HCT116 (cell line): ENCODE results near the gene CCDC159. TPM values are rescaled to one million over a fixed set of nuclear protein-coding genes. Genes with fewer than 3 reads are reported as not detected.
A peak's percentile ranks its signal among the peaks of the same experiment; 100 is the strongest.
"Not testable (repeated sequence)": the region's sequence is repeated elsewhere in the genome, so short reads cannot be mapped to it uniquely, and the experiment has no call there.

Experiments
- ATAC-seq: fragments of 200-7000 bp; cut with Tn5 transposase; 2 replicates; pipeline ENCODE4 v1.9.1; 2020; ENCODE audit warnings: mild to moderate bottlenecking, moderate library complexity
- BruUV-seq: library from RNA; stranded (reverse); fragments of 400-500 nt; replicated peaks from 2 replicates; lab custom pipeline; 2021; lab: Mats Ljungman, UMichigan
- CTCF ChIA-PET: fragments of 300-600 bp; sonication (Branson Sonifier 250); formaldehyde crosslinking; loops from one replicate; lab custom pipeline; 2021; ENCODE audit warnings: antibody characterized with exemption; lab: Charles Lee
- POLR2A ChIA-PET: fragments of 300-600, 350-600 bp; sonication (Branson Sonifier 250); formaldehyde crosslinking; loops from one replicate; lab custom pipeline; 2021; ENCODE audit warnings: antibody characterized with exemption; lab: Charles Lee
- RAD21 ChIA-PET, 2 experiments: fragments of 300-600 bp; sonication (Branson Sonifier 250); formaldehyde crosslinking; loops; one replicate each; lab custom pipeline; 2023; ENCODE audit warnings: low total read pairs in 2 of 2; ENCODE audit not compliant: uncharacterized antibody in 2 of 2, unreplicated experiment in 2 of 2, low non-redundant PET in 1 of 2; lab: Charles Lee
- DNase-seq: peaks from one replicate; pipeline ENCODE4 v3.0.0-alpha.2; 2010; ENCODE audit warnings: low read depth, low spot score
- H2AFZ ChIP-seq: fragments of 200-600 bp; shearing (Covaris generic), sonication (generic); 2 replicates; pipeline ENCODE4 v1.6.1; 2017; ENCODE audit warnings: low read depth, mixed run types, mixed read lengths, antibody characterized with exemption, low read length; ENCODE audit not compliant: poor library complexity, severe bottlenecking
- H3K27ac ChIP-seq: 2 replicates; pipeline ENCODE4 v1.5.1; 2012; ENCODE audit warnings: low read depth, low read length
- H3K27me3 ChIP-seq: fragments of 200-600 bp; sonication (generic); 2 replicates; pipeline ENCODE4 v1.6.1; 2016; ENCODE audit warnings: mixed run types, low read length, mixed read lengths; ENCODE audit not compliant: insufficient read depth
- H3K36me3 ChIP-seq, 2 experiments: fragments of 200-500 bp in 1 of 2; fragments of 200-600 bp in 1 of 2; sonication (Bioruptor generic) in 1 of 2; sonication (generic) in 1 of 2; 2 replicates each; pipeline versions ENCODE4 v1.5.1 to v1.6.1; 2014 to 2016; ENCODE audit warnings: low read length in 2 of 2, inconsistent platforms in 1 of 2, mixed read lengths in 1 of 2, mixed run types in 1 of 2; ENCODE audit not compliant: insufficient read depth in 2 of 2, control insufficient read depth in 1 of 2
- H3K4me1 ChIP-seq, 2 experiments: fragments of 200-600 bp in 1 of 2; sonication (generic) in 1 of 2; 2 replicates each; pipeline versions ENCODE4 v1.5.1 to v1.6.1; 2012 to 2017; ENCODE audit warnings: low read length in 2 of 2, inconsistent platforms in 1 of 2, mild to moderate bottlenecking in 1 of 2, mixed read lengths in 1 of 2, mixed run types in 1 of 2, moderate library complexity in 1 of 2; ENCODE audit not compliant: insufficient read depth in 2 of 2, control insufficient read depth in 1 of 2
- H3K4me2 ChIP-seq: fragments of 200-600 bp; sonication (generic); 2 replicates; pipeline ENCODE4 v1.6.1; 2017; ENCODE audit warnings: mixed run types, low read length, mixed read lengths
- H3K4me3 ChIP-seq, 2 experiments: fragments of 200-600 bp in 1 of 2; sonication (generic) in 1 of 2; replicated peaks in 1 of 2; 2 replicates each; pipeline ENCODE4 v1.5.1; 2011 to 2016; ENCODE audit warnings: low read length in 2 of 2, control low read depth in 1 of 2, low read depth in 1 of 2, mild to moderate bottlenecking in 1 of 2, mixed read lengths in 1 of 2, mixed run types in 1 of 2
- H3K79me2 ChIP-seq: fragments of 200-600 bp; sonication (generic); 2 replicates; pipeline ENCODE4 v1.6.1; 2017; ENCODE audit warnings: mild to moderate bottlenecking, mixed run types, low read length, moderate library complexity, mixed read lengths; ENCODE audit not compliant: insufficient read depth
- H3K9ac ChIP-seq: fragments of 200-600 bp; sonication (generic); 2 replicates; pipeline ENCODE4 v1.6.1; 2016; ENCODE audit warnings: low read length, mixed read lengths
- H3K9me2 ChIP-seq: fragments of 200-600 bp; sonication (generic), shearing (Covaris generic); 2 replicates; pipeline ENCODE4 v1.6.1; 2017; ENCODE audit warnings: mixed run types, mild to moderate bottlenecking, moderate library complexity; ENCODE audit not compliant: insufficient read depth
- H3K9me3 ChIP-seq, 2 experiments: fragments of 200-500 bp in 1 of 2; fragments of 200-600 bp in 1 of 2; sonication (Bioruptor generic) in 1 of 2; sonication (generic) in 1 of 2; 2 replicates each; pipeline ENCODE4 v1.6.1; 2014 to 2017; ENCODE audit warnings: low read length in 2 of 2, mixed read lengths in 2 of 2, inconsistent platforms in 1 of 2, low read depth in 1 of 2, mild to moderate bottlenecking in 1 of 2, mixed run types in 1 of 2, moderate library complexity in 1 of 2; ENCODE audit not compliant: control insufficient read depth in 1 of 2, insufficient read depth in 1 of 2
- H4K20me1 ChIP-seq: fragments of 200-600 bp; sonication (generic), shearing (Covaris generic); 2 replicates; pipeline ENCODE4 v1.6.1; 2017; ENCODE audit warnings: mixed run types, mild to moderate bottlenecking, moderate library complexity; ENCODE audit not compliant: insufficient read depth
- EGR1 ChIP-seq: IDR thresholded peaks from 2 replicates; pipeline ENCODE4 v1.6.1; 2012; ENCODE audit warnings: low read depth
- EZH2 ChIP-seq: fragments of 200-600 bp; sonication (generic); IDR thresholded peaks from 2 replicates; pipeline ENCODE4 v1.6.1; 2017; ENCODE audit warnings: antibody characterized with exemption, mixed run types
- FOSL1 ChIP-seq: IDR thresholded peaks from 2 replicates; pipeline ENCODE4 v1.6.1; 2012; ENCODE audit warnings: low read depth
- JUND ChIP-seq: IDR thresholded peaks from 2 replicates; pipeline ENCODE4 v1.6.1; 2012
- MAX ChIP-seq: IDR thresholded peaks from 2 replicates; pipeline ENCODE4 v1.6.1; 2012
- POLR2A ChIP-seq: IDR thresholded peaks from 2 replicates; pipeline ENCODE4 v1.7.0; 2011; ENCODE audit warnings: borderline replicate concordance; ENCODE audit not compliant: insufficient read depth, insufficient read length; ENCODE audit errors: extremely low read depth
- POLR2AphosphoS5 ChIP-seq: IDR thresholded peaks from 2 replicates; pipeline ENCODE4 v1.6.1; 2011; ENCODE audit warnings: mild to moderate bottlenecking, low read depth, low read length, moderate library complexity
- RAD21 ChIP-seq: IDR thresholded peaks from 2 replicates; pipeline ENCODE4 v1.6.1; 2012; ENCODE audit warnings: low read depth, mild to moderate bottlenecking
- SIN3A ChIP-seq: IDR thresholded peaks from 2 replicates; pipeline ENCODE4 v1.6.1; 2012; ENCODE audit warnings: low read depth
- SP1 ChIP-seq: IDR thresholded peaks from 2 replicates; pipeline ENCODE4 v1.6.1; 2012; ENCODE audit warnings: low read depth
- TCF7L2 ChIP-seq: IDR thresholded peaks from 2 replicates; pipeline ENCODE4 v1.7.0; 2011; ENCODE audit warnings: borderline replicate concordance, inconsistent platforms; ENCODE audit not compliant: insufficient read depth, insufficient read length; ENCODE audit errors: extremely low read depth
- YY1 ChIP-seq: IDR thresholded peaks from 2 replicates; pipeline ENCODE4 v1.6.1; 2011; ENCODE audit warnings: low read length, low read depth, moderate library complexity, mild to moderate bottlenecking; ENCODE audit not compliant: insufficient replicate concordance; ENCODE audit errors: extremely low read depth
- ZNF274 ChIP-seq: fragments of 200-500 bp; sonication (Bioruptor generic); IDR thresholded peaks from 2 replicates; pipeline ENCODE4 v1.6.1; 2014; ENCODE audit warnings: mild to moderate bottlenecking, low read depth, low read length, inconsistent platforms
- intact Hi-C: fragments of 100-400 bp; cut with micrococcal nuclease; formaldehyde crosslinking; loops from 2 replicates; pipeline ENCODE4 v1.10.0; 2022
- total RNA-seq: library from RNA; stranded (reverse); gene quantifications from one replicate; pipeline ENCODE4 v1.2.1, GENCODE V29; 2021; ENCODE audit not compliant: unreplicated experiment
- TF ChIP-seq, protein P1 (sequence below), 3 experiments: fragments of 200-600 bp in 1 of 3; sonication (generic) in 1 of 3; IDR thresholded peaks in 2 of 3; conservative IDR thresholded peaks in 1 of 3; 2 replicates each; pipeline ENCODE4 v1.5.1; 2012 to 2017; ENCODE audit warnings: low read depth in 2 of 3, low read length in 2 of 3, antibody characterized with exemption in 1 of 3, borderline replicate concordance in 1 of 3, control low read depth in 1 of 3, mild to moderate bottlenecking in 1 of 3, mixed read lengths in 1 of 3, mixed run types in 1 of 3, moderate library complexity in 1 of 3; ENCODE audit not compliant: insufficient read depth in 1 of 3
- TF ChIP-seq, protein P2 (sequence below): IDR thresholded peaks from 2 replicates; pipeline ENCODE4 v1.6.1; 2012; ENCODE audit warnings: low read depth

Gene CCDC159
- total RNA-seq, 1 experiment from 2014 or later, result 7.7 TPM

DNA sequence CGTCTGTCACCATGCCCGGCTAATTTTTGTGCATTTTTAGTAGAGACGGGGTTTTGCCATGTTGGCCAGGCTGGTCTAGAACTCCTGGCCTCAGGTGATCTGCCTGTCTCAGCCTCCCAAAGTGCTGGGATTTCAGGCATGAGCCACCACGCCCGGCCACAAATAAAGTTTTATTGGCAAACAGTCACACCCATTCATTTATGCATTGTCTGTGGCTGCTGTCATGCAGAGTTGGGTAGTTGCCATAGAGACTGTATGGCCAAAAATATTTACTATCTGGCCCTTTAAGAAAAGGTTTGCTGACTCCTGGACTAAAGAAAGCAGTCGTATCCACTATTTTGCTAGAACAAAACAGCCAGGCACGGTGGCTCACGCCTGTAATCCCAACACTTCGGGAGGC, 12.5 kb upstream of the CCDC159 start:
- H3K9ac ChIP-seq, H3K4me1 ChIP-seq, H2AFZ ChIP-seq, H3K9me3 ChIP-seq, H3K27me3 ChIP-seq, H3K9me2 ChIP-seq, POLR2A ChIA-PET, H4K20me1 ChIP-seq, intact Hi-C loops, CTCF ChIA-PET, H3K4me2 ChIP-seq, RAD21 ChIA-PET, H3K4me3 ChIP-seq, H3K27ac ChIP-seq, DNase-seq, H3K79me2 ChIP-seq, BruUV-seq: not testable (repeated sequence)
- H3K36me3 ChIP-seq, result peaks cover 7 to 16% of the 10 kb centered on the region in 2 experiments
- ATAC-seq, result 0 out of 2 replicates have a peak, but pooled peaks have one; percentile 20

DNA sequence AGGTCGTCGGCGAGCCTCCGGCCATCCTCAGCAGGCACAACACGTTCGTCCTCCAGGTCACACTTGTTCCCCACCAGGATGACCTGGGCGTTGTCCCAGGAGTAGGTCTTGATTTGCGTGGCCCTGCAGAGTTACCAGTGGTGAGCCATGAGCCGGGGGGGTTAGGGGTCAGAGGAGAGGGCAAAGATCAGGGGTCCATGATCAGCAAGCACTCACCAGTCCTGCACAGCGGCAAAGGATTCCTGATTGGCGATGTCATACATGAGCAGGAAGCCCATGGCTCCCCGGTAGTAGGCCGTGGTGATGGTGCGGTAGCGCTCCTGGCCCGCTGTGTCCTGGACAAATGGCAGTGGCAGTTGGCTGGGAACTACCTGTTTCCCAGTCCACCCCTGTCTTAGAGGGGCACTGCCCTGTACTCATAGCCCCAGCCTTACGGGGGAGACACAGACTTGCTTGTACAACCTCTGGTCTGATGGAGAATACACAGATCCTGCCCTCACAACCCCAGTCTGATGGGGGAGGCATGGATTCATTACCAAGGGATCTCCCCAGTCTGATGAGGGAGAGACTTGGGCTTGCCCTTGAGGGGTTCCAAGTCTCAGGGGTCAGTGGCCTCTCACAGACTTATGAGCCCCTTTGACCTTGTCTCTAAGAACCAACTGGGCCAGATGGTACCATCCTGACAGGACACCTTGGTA, 10.7 kb upstream of the CCDC159 start:
- no peak overlapping the region for H2AFZ ChIP-seq
- H3K9me2 ChIP-seq, result no peaks in the 10 kb centered on the region
- intact Hi-C loops, result no loop called here
- H3K27ac ChIP-seq, result no peak overlapping the region
- no peaks in the 10 kb centered on the region for H3K79me2 ChIP-seq
- ATAC-seq (no peak), DNase-seq (no peak)
- H3K27me3 ChIP-seq, result no peaks in the 10 kb centered on the region
- TF ChIP-seq MAX (no peak), EZH2 (no peak), EGR1 (no peak), FOSL1 (no peak), TCF7L2 (no peak), POLR2AphosphoS5 (no peak), JUND (no peak), POLR2A (no peak), ZNF274 (no peak), SIN3A (no peak), YY1 (no peak), SP1 (no peak), RAD21 (no peak)
- TF ChIP-seq, protein P1, sequence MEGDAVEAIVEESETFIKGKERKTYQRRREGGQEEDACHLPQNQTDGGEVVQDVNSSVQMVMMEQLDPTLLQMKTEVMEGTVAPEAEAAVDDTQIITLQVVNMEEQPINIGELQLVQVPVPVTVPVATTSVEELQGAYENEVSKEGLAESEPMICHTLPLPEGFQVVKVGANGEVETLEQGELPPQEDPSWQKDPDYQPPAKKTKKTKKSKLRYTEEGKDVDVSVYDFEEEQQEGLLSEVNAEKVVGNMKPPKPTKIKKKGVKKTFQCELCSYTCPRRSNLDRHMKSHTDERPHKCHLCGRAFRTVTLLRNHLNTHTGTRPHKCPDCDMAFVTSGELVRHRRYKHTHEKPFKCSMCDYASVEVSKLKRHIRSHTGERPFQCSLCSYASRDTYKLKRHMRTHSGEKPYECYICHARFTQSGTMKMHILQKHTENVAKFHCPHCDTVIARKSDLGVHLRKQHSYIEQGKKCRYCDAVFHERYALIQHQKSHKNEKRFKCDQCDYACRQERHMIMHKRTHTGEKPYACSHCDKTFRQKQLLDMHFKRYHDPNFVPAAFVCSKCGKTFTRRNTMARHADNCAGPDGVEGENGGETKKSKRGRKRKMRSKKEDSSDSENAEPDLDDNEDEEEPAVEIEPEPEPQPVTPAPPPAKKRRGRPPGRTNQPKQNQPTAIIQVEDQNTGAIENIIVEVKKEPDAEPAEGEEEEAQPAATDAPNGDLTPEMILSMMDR (IDR thresholded peaks at IDR 0.05 in 2 of 3, conservative IDR thresholded peaks at IDR 0.05 in 1 of 3; ENCODE audit: borderline replicate concordance in 1 of 3, insufficient read depth in 1 of 3, low read depth in 2 of 3, low read length in 2 of 3), result no peak
- TF ChIP-seq, protein P2, sequence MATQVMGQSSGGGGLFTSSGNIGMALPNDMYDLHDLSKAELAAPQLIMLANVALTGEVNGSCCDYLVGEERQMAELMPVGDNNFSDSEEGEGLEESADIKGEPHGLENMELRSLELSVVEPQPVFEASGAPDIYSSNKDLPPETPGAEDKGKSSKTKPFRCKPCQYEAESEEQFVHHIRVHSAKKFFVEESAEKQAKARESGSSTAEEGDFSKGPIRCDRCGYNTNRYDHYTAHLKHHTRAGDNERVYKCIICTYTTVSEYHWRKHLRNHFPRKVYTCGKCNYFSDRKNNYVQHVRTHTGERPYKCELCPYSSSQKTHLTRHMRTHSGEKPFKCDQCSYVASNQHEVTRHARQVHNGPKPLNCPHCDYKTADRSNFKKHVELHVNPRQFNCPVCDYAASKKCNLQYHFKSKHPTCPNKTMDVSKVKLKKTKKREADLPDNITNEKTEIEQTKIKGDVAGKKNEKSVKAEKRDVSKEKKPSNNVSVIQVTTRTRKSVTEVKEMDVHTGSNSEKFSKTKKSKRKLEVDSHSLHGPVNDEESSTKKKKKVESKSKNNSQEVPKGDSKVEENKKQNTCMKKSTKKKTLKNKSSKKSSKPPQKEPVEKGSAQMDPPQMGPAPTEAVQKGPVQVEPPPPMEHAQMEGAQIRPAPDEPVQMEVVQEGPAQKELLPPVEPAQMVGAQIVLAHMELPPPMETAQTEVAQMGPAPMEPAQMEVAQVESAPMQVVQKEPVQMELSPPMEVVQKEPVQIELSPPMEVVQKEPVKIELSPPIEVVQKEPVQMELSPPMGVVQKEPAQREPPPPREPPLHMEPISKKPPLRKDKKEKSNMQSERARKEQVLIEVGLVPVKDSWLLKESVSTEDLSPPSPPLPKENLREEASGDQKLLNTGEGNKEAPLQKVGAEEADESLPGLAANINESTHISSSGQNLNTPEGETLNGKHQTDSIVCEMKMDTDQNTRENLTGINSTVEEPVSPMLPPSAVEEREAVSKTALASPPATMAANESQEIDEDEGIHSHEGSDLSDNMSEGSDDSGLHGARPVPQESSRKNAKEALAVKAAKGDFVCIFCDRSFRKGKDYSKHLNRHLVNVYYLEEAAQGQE, result no peak
- no peaks in the 10 kb centered on the region for H3K9me3 ChIP-seq
- no peak overlapping the region for H3K4me2 ChIP-seq
- no peak overlapping the region for H3K4me3 ChIP-seq
- BruUV-seq, result no TSS peak
- peaks cover 6 to 18% of the 10 kb centered on the region in 2 experiments for H3K4me1 ChIP-seq
- CTCF ChIA-PET, result no interaction called here
- POLR2A ChIA-PET, result no interaction called here
- no peak overlapping the region for H3K9ac ChIP-seq
- no peaks in the 10 kb centered on the region for H4K20me1 ChIP-seq
- peaks cover 7 to 16% of the 10 kb centered on the region in 2 experiments for H3K36me3 ChIP-seq
- RAD21 ChIA-PET, result no interaction called here
